GM12878 (cell line): ENCODE results near the gene DAAM1. TPM values are rescaled to one million over a fixed set of nuclear protein-coding genes. Genes with fewer than 3 reads are reported as not detected.

Source experiments
- ATAC-seq: fragments of 200-7000 bp; cut with Tn5 transposase; 3 replicates; pipeline ENCODE4 v1.9.1; 2020; ENCODE audit warnings: mild to moderate bottlenecking, moderate library complexity
- BruUV-seq: library from RNA; stranded (reverse); fragments of 400-500 nt; replicated peaks from 2 replicates; lab custom pipeline; 2021; lab: Mats Ljungman, UMichigan
- CTCF ChIA-PET: fragments of 300-600 bp; sonication (Branson Sonifier 250); formaldehyde crosslinking; extraction: SDS; loops from one replicate; lab custom pipeline; 2021; ENCODE audit warnings: inconsistent platforms; lab: Yijun Ruan, JAX
- POLR2A ChIA-PET: fragments of 350-600 bp; formaldehyde crosslinking; extraction: SDS; loops from one replicate; lab custom pipeline; 2021; ENCODE audit warnings: inconsistent platforms; lab: Charles Lee
- RAD21 ChIA-PET: fragments of 300-600 bp; sonication (Branson Sonifier 250); formaldehyde crosslinking; loops from one replicate; lab custom pipeline; 2023; ENCODE audit warnings: antibody characterized with exemption; ENCODE audit not compliant: unreplicated experiment; lab: Charles Lee
- SMC1A ChIA-PET: fragments of 300-600 bp; sonication (Branson Sonifier 250); formaldehyde crosslinking; loops from one replicate; lab custom pipeline; 2023; ENCODE audit not compliant: unreplicated experiment, uncharacterized antibody; lab: Charles Lee
- DNase-seq: peaks from one replicate; pipeline ENCODE4 v3.0.0-alpha.2; 2011; ENCODE audit warnings: low read depth, low spot score
- FAIRE-seq: peaks from 3 replicates; lab custom pipeline; 2011; peaks lifted over from hg19 to GRCh38; lab: Jason Lieb, UNC
- H2AFZ ChIP-seq: 2 replicates; pipeline ENCODE4 v1.6.0; 2011; ENCODE audit warnings: low read depth, low read length, control low read depth; ENCODE audit not compliant: control insufficient read depth
- H3K27ac ChIP-seq: 2 replicates; pipeline ENCODE4 v1.5.1; 2011; ENCODE audit warnings: control low read depth; ENCODE audit not compliant: control insufficient read depth, insufficient read depth
- H3K27me3 ChIP-seq, 2 experiments: replicated peaks in 1 of 2; 2 replicates each; pipeline versions ENCODE4 v1.6.0 to v1.6.1; 2011; ENCODE audit warnings: low read length in 1 of 2; ENCODE audit not compliant: control insufficient read depth in 2 of 2, insufficient read depth in 2 of 2
- H3K36me3 ChIP-seq, 2 experiments: 2 replicates each; pipeline ENCODE4 v1.5.1; 2011; ENCODE audit warnings: low read length in 1 of 2; ENCODE audit not compliant: control insufficient read depth in 2 of 2, insufficient read depth in 2 of 2
- H3K4me1 ChIP-seq: 2 replicates; pipeline ENCODE4 v1.6.1; 2011; ENCODE audit warnings: mild to moderate bottlenecking, low read length, moderate library complexity, mixed read lengths; ENCODE audit not compliant: control insufficient read depth, insufficient read depth
- H3K4me2 ChIP-seq: 2 replicates; pipeline ENCODE4 v1.6.0; 2011; ENCODE audit warnings: control low read depth; ENCODE audit not compliant: control insufficient read depth, insufficient read depth
- H3K4me3 ChIP-seq: fragments of 200-600 bp; sonication (generic); 2 replicates; pipeline ENCODE4 v1.5.1; 2016
- H3K79me2 ChIP-seq: 2 replicates; pipeline ENCODE4 v1.6.0; 2011; ENCODE audit warnings: low read length; ENCODE audit not compliant: control insufficient read depth, insufficient read depth
- H3K9ac ChIP-seq: 2 replicates; pipeline ENCODE4 v1.8.0; 2011; ENCODE audit warnings: low read length, control low read depth, mixed read lengths; ENCODE audit not compliant: control insufficient read depth, insufficient read depth
- H3K9me3 ChIP-seq: replicated peaks from 3 replicates; pipeline ENCODE4 v1.5.1; 2011; ENCODE audit warnings: mild to moderate bottlenecking, low read length; ENCODE audit not compliant: control insufficient read depth, insufficient read depth
- H4K20me1 ChIP-seq: 2 replicates; pipeline ENCODE4 v1.6.0; 2011; ENCODE audit not compliant: control insufficient read depth, insufficient read depth
- CREM ChIP-seq: IDR thresholded peaks from 2 replicates; pipeline ENCODE4 v1.6.1; 2014; ENCODE audit warnings: antibody characterized with exemption, low read depth
- DPF2 ChIP-seq: fragments of 450-650 bp; IDR thresholded peaks from 2 replicates; pipeline ENCODE4 v1.6.1; 2017; ENCODE audit warnings: mild to moderate bottlenecking
- IKZF1 ChIP-seq: fragments of 450-650 bp; conservative IDR thresholded peaks from 2 replicates; pipeline ENCODE4 v1.6.1; 2017; ENCODE audit warnings: antibody characterized with exemption, mild to moderate bottlenecking
- IKZF2 ChIP-seq, 2 experiments: fragments of 450-650 bp; IDR thresholded peaks; 2 replicates each; pipeline ENCODE4 v1.6.1; 2017; ENCODE audit warnings: mild to moderate bottlenecking in 2 of 2, moderate library complexity in 2 of 2
- MYB ChIP-seq: fragments of 150-350 bp; IDR thresholded peaks from 2 replicates; pipeline ENCODE4 v1.6.1; 2014; ENCODE audit warnings: mild to moderate bottlenecking, low read depth, low read length, borderline replicate concordance
- SIX5 ChIP-seq: IDR thresholded peaks from 2 replicates; pipeline ENCODE4 v1.6.1; 2011; ENCODE audit warnings: mild to moderate bottlenecking, low read depth, low read length, moderate library complexity; ENCODE audit not compliant: severe bottlenecking
- SMARCA5 ChIP-seq: fragments of 450-650 bp; IDR thresholded peaks from 2 replicates; pipeline ENCODE4 v1.6.1; 2017; ENCODE audit warnings: mild to moderate bottlenecking
- SPI1 ChIP-seq: IDR thresholded peaks from 2 replicates; pipeline ENCODE4 v1.6.1; 2011; ENCODE audit warnings: low read depth, mild to moderate bottlenecking, low read length, moderate library complexity, borderline replicate concordance; ENCODE audit not compliant: insufficient read depth
- TBL1XR1 ChIP-seq: IDR thresholded peaks from 2 replicates; pipeline ENCODE4 v1.6.1; 2012; ENCODE audit warnings: low read depth, low read length, improper control_type of control experiment
- ZNF217 ChIP-seq: fragments of 450-650 bp; IDR thresholded peaks from 2 replicates; pipeline ENCODE4 v1.6.1; 2017; ENCODE audit warnings: antibody characterized with exemption, mild to moderate bottlenecking
- ZNF24 ChIP-seq: fragments of 450-650 bp; IDR thresholded peaks from 2 replicates; pipeline ENCODE4 v1.6.1; 2017; ENCODE audit warnings: antibody characterized with exemption, mild to moderate bottlenecking
- WGBS: methylation state at CpG from one replicate; pipeline ENCODE4 v1.1.6; 2016; ENCODE audit warnings: low lambda C conversion rate; ENCODE audit not compliant: insufficient replicate concordance, insufficient coverage; ENCODE audit errors: missing lambda C conversion rate; 5-methylcytosine and 5-hydroxymethylcytosine counted together
- in situ Hi-C: fragments of 300-500 bp; cut with MboI; formaldehyde crosslinking; loops from 9 replicates; pipeline ENCODE4 v1.14.3; 2018; ENCODE audit warnings: mixed read lengths
- intact Hi-C: fragments of 100-400 bp; cut with micrococcal nuclease; formaldehyde crosslinking; loops from one replicate; pipeline ENCODE4 v1.14.2; 2022; ENCODE audit not compliant: unreplicated experiment
- polyA plus RNA-seq, 11 experiments: library from polyadenylated mRNA; depleted of rRNA in 4 of 11; unstranded in 6 of 11; stranded (reverse) in 5 of 11; fragments of >200 nt; fragmentation: Nextera tagmentation in 4 of 11; fragmentation: Illumina TruSeq in 1 of 11; extraction: Ambion mirVana in 4 of 11; extraction: Trizol in 1 of 11; gene quantifications; 1 replicate in 1 of 11; 2 replicates in 10 of 11; pipeline versions ENCODE4 v1.2.1 to v1.2.3, GENCODE V29; 2011 to 2016; ENCODE audit warnings: inconsistent platforms in 2 of 11, missing spikeins in 2 of 11, low read depth in 1 of 11
- total RNA-seq, 4 experiments: library from RNA; depleted of rRNA in 3 of 4; stranded (reverse); fragments of >200 nt in 3 of 4; fragmentation: Illumina TruSeq in 1 of 4; extraction: Trizol in 1 of 4; gene quantifications; 2 replicates each; pipeline versions ENCODE4 v1.2.1 to v1.2.3, GENCODE V29; 2013 to 2021
- TF ChIP-seq, protein P1 (sequence below): fragments of 450-650 bp; IDR thresholded peaks from 2 replicates; pipeline ENCODE4 v1.6.1; 2017; ENCODE audit warnings: low read depth, mild to moderate bottlenecking, moderate library complexity
- TF ChIP-seq, protein P2 (sequence below): IDR thresholded peaks from 2 replicates; pipeline ENCODE4 v1.6.1; 2011; ENCODE audit warnings: borderline replicate concordance, low read depth, mild to moderate bottlenecking, moderate library complexity, mixed read lengths, low read length; ENCODE audit not compliant: insufficient read depth; ENCODE audit errors: extremely low read length

Gene DAAM1
- total and polyA plus RNA-seq, 10 of the 15 experiments (the other 5 are each of a cell fraction or from before 2014, with no cell fraction given): 13.8 to 32.4 (median 24.2) TPM

GRCh38 chr14:59252772-59253500 is 64.5 kb downstream of the DAAM1 start:
- Histone ChIP-seq H3K4me3 (no peak overlapping the region), H3K27me3 (no peaks in the 10 kb centered on the region), H3K9me3 (no peaks in the 10 kb centered on the region; the same call in 2 of the 3 replicates), H3K9ac (no peak overlapping the region), H3K79me2 (peaks cover 4% of the 10 kb centered on the region), H3K4me2 (no peak overlapping the region), H3K27ac (peak overlapping the region; percentile 33; the same call in 1 of the 2 replicates), H3K36me3 (peaks cover 0 to 4% of the 10 kb centered on the region in 2 experiments; a peak in 1 of 4 replicates), H4K20me1 (no peaks in the 10 kb centered on the region; the same call in 1 of the 2 replicates), H2AFZ (no peak overlapping the region), H3K4me1 (peaks cover 15% of the 10 kb centered on the region)
- no TSS peak for BruUV-seq
- FAIRE-seq: no peak
- ChIA-PET RAD21 (interaction anchor here (0.9 to 2.0 kb wide), 8 partner anchors 9 to 64 kb away, joined by 3 to 18 read pairs (median 4); partner anchors contain the start of gene DAAM1), POLR2A (interaction anchor here (0.6 to 1.4 kb wide), 6 partner anchors 22 to 64 kb away, joined by 3 to 6 read pairs (median 3); no protein-coding TSS in a partner anchor), CTCF (interaction anchor here (1.1 to 1.8 kb wide), 3 partner anchors 61 to 231 kb away, joined by 3 read pairs; partner anchors contain the start of genes JKAMP and L3HYPDH), SMC1A (interaction anchor here (0.7 to 2.3 kb wide), 13 partner anchors 8 to 128 kb away, joined by 3 to 26 read pairs (median 4); partner anchors contain the start of gene DAAM1)
- intact Hi-C loops (loop anchor here (2.0 kb wide), 1 partner anchor 22 kb away; no protein-coding TSS in a partner anchor), in situ Hi-C loops (no loop called here)
- peak; percentile 52 for ATAC-seq
- no peak for DNase-seq
- TF ChIP-seq MYB (no peak), SMARCA5 (peak; percentile 72), TBL1XR1 (no peak), SPI1 (peak; percentile 41; the same call in 1 of the 2 replicates), ZNF24 (0 out of 2 replicates have a peak, but pooled peaks have one; percentile 18), DPF2 (0 out of 2 replicates have a peak, but pooled peaks have one; percentile 14), IKZF2 (IDR thresholded peaks at IDR 0.05) (peak; percentile 14 to 31; a peak in 1 of 4 replicates), ZNF217 (peak; percentile 56; the same call in 1 of the 2 replicates), IKZF1 (peak; percentile 41; the same call in 1 of the 2 replicates), SIX5 (no peak), CREM (no peak)
- TF ChIP-seq, protein P1, sequence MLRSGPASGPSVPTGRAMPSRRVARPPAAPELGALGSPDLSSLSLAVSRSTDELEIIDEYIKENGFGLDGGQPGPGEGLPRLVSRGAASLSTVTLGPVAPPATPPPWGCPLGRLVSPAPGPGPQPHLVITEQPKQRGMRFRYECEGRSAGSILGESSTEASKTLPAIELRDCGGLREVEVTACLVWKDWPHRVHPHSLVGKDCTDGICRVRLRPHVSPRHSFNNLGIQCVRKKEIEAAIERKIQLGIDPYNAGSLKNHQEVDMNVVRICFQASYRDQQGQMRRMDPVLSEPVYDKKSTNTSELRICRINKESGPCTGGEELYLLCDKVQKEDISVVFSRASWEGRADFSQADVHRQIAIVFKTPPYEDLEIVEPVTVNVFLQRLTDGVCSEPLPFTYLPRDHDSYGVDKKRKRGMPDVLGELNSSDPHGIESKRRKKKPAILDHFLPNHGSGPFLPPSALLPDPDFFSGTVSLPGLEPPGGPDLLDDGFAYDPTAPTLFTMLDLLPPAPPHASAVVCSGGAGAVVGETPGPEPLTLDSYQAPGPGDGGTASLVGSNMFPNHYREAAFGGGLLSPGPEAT: 0 out of 2 replicates have a peak, but pooled peaks have one; percentile 30
- TF ChIP-seq, protein P2, sequence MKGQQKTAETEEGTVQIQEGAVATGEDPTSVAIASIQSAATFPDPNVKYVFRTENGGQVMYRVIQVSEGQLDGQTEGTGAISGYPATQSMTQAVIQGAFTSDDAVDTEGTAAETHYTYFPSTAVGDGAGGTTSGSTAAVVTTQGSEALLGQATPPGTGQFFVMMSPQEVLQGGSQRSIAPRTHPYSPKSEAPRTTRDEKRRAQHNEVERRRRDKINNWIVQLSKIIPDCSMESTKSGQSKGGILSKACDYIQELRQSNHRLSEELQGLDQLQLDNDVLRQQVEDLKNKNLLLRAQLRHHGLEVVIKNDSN: no peak
- 78% methylated on average over 5 of the region's 5 CpGs for WGBS
